GM12878 (cell line): ENCODE data around the gene ATG14. TPM values are rescaled to one million over a fixed set of nuclear protein-coding genes. Genes with fewer than 3 reads are reported as not detected.

Experiments
- ATAC-seq: fragments of 200-7000 bp; cut with Tn5 transposase; 3 replicates; pipeline ENCODE4 v1.9.1; 2020; ENCODE audit warnings: mild to moderate bottlenecking, moderate library complexity
- BruUV-seq: library from RNA; stranded (reverse); fragments of 400-500 nt; replicated peaks from 2 replicates; lab custom pipeline; 2021; lab: Mats Ljungman, UMichigan
- CTCF ChIA-PET: fragments of 300-600 bp; sonication (Branson Sonifier 250); formaldehyde crosslinking; extraction: SDS; loops from one replicate; lab custom pipeline; 2021; ENCODE audit warnings: inconsistent platforms; lab: Yijun Ruan, JAX
- POLR2A ChIA-PET: fragments of 350-600 bp; formaldehyde crosslinking; extraction: SDS; loops from one replicate; lab custom pipeline; 2021; ENCODE audit warnings: inconsistent platforms; lab: Charles Lee
- RAD21 ChIA-PET: fragments of 300-600 bp; sonication (Branson Sonifier 250); formaldehyde crosslinking; loops from one replicate; lab custom pipeline; 2023; ENCODE audit warnings: antibody characterized with exemption; ENCODE audit not compliant: unreplicated experiment; lab: Charles Lee
- SMC1A ChIA-PET: fragments of 300-600 bp; sonication (Branson Sonifier 250); formaldehyde crosslinking; loops from one replicate; lab custom pipeline; 2023; ENCODE audit not compliant: unreplicated experiment, uncharacterized antibody; lab: Charles Lee
- DNase-seq: peaks from one replicate; pipeline ENCODE4 v3.0.0-alpha.2; 2011; ENCODE audit warnings: low read depth, low spot score
- FAIRE-seq: peaks from 3 replicates; lab custom pipeline; 2011; peaks lifted over from hg19 to GRCh38; lab: Jason Lieb, UNC
- H2AFZ ChIP-seq: 2 replicates; pipeline ENCODE4 v1.6.0; 2011; ENCODE audit warnings: low read depth, low read length, control low read depth; ENCODE audit not compliant: control insufficient read depth
- H3K27ac ChIP-seq: 2 replicates; pipeline ENCODE4 v1.5.1; 2011; ENCODE audit warnings: control low read depth; ENCODE audit not compliant: control insufficient read depth, insufficient read depth
- H3K27me3 ChIP-seq, 2 experiments: replicated peaks in 1 of 2; 2 replicates each; pipeline versions ENCODE4 v1.6.0 to v1.6.1; 2011; ENCODE audit warnings: low read length in 1 of 2; ENCODE audit not compliant: control insufficient read depth in 2 of 2, insufficient read depth in 2 of 2
- H3K36me3 ChIP-seq, 2 experiments: 2 replicates each; pipeline ENCODE4 v1.5.1; 2011; ENCODE audit warnings: low read length in 1 of 2; ENCODE audit not compliant: control insufficient read depth in 2 of 2, insufficient read depth in 2 of 2
- H3K4me1 ChIP-seq: 2 replicates; pipeline ENCODE4 v1.6.1; 2011; ENCODE audit warnings: mild to moderate bottlenecking, low read length, moderate library complexity, mixed read lengths; ENCODE audit not compliant: control insufficient read depth, insufficient read depth
- H3K4me2 ChIP-seq: 2 replicates; pipeline ENCODE4 v1.6.0; 2011; ENCODE audit warnings: control low read depth; ENCODE audit not compliant: control insufficient read depth, insufficient read depth
- H3K4me3 ChIP-seq: fragments of 200-600 bp; sonication (generic); 2 replicates; pipeline ENCODE4 v1.5.1; 2016
- H3K79me2 ChIP-seq: 2 replicates; pipeline ENCODE4 v1.6.0; 2011; ENCODE audit warnings: low read length; ENCODE audit not compliant: control insufficient read depth, insufficient read depth
- H3K9ac ChIP-seq: 2 replicates; pipeline ENCODE4 v1.8.0; 2011; ENCODE audit warnings: low read length, control low read depth, mixed read lengths; ENCODE audit not compliant: control insufficient read depth, insufficient read depth
- H3K9me3 ChIP-seq: replicated peaks from 3 replicates; pipeline ENCODE4 v1.5.1; 2011; ENCODE audit warnings: mild to moderate bottlenecking, low read length; ENCODE audit not compliant: control insufficient read depth, insufficient read depth
- H4K20me1 ChIP-seq: 2 replicates; pipeline ENCODE4 v1.6.0; 2011; ENCODE audit not compliant: control insufficient read depth, insufficient read depth
- HSF1 ChIP-seq: fragments of 150-350 bp; IDR thresholded peaks from 2 replicates; pipeline ENCODE4 v1.6.1; 2014; ENCODE audit warnings: mild to moderate bottlenecking, low read depth, low read length
- WGBS: methylation state at CpG from one replicate; pipeline ENCODE4 v1.1.6; 2016; ENCODE audit warnings: low lambda C conversion rate; ENCODE audit not compliant: insufficient replicate concordance, insufficient coverage; ENCODE audit errors: missing lambda C conversion rate; 5-methylcytosine and 5-hydroxymethylcytosine counted together
- in situ Hi-C: fragments of 300-500 bp; cut with MboI; formaldehyde crosslinking; loops from 9 replicates; pipeline ENCODE4 v1.14.3; 2018; ENCODE audit warnings: mixed read lengths
- intact Hi-C: fragments of 100-400 bp; cut with micrococcal nuclease; formaldehyde crosslinking; loops from one replicate; pipeline ENCODE4 v1.14.2; 2022; ENCODE audit not compliant: unreplicated experiment
- polyA plus RNA-seq, 11 experiments: library from polyadenylated mRNA; depleted of rRNA in 4 of 11; unstranded in 6 of 11; stranded (reverse) in 5 of 11; fragments of >200 nt; fragmentation: Nextera tagmentation in 4 of 11; fragmentation: Illumina TruSeq in 1 of 11; extraction: Ambion mirVana in 4 of 11; extraction: Trizol in 1 of 11; gene quantifications; 1 replicate in 1 of 11; 2 replicates in 10 of 11; pipeline versions ENCODE4 v1.2.1 to v1.2.3, GENCODE V29; 2011 to 2016; ENCODE audit warnings: inconsistent platforms in 2 of 11, missing spikeins in 2 of 11, low read depth in 1 of 11
- total RNA-seq, 4 experiments: library from RNA; depleted of rRNA in 3 of 4; stranded (reverse); fragments of >200 nt in 3 of 4; fragmentation: Illumina TruSeq in 1 of 4; extraction: Trizol in 1 of 4; gene quantifications; 2 replicates each; pipeline versions ENCODE4 v1.2.1 to v1.2.3, GENCODE V29; 2013 to 2021
- TF ChIP-seq, protein P1 (sequence below), 3 experiments: IDR thresholded peaks in 2 of 3; conservative IDR thresholded peaks in 1 of 3; 2 replicates each; pipeline ENCODE4 v1.5.1; 2011; ENCODE audit warnings: low read depth in 3 of 3, low read length in 3 of 3, mild to moderate bottlenecking in 3 of 3, control low read depth in 2 of 3, moderate library complexity in 2 of 3, inconsistent platforms in 1 of 3, mixed read lengths in 1 of 3; ENCODE audit not compliant: control insufficient read depth in 2 of 3, insufficient read depth in 1 of 3; ENCODE audit errors: extremely low read depth in 1 of 3

Gene ATG14
- total and polyA plus RNA-seq, 10 of the 15 experiments (the other 5 are each of a cell fraction or from before 2014, with no cell fraction given), result 1.1 to 6.4 (median 5.0) TPM

DNA sequence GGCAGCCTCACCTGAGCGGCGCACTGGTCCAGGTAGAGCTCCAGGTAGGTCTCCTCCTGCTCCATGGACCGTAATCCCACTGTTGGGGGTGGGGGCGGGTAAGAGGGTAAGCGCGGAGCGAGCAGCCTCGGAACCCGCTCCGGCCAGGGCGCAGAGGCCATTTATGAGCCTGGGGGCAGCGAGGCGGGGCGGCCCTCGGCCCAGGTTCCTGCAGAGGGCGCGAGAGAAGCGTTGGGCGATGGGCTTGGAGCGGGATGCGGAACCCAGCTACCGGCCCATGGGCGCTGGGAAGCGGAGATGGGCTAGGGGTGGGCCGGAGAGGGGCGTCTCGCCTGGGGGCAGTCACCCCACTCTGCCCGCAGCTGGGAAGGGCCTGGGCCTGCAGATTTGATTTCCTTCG lies 28.8 kb upstream of the ATG14 start, which contains the start of gene TBPL2:
Gene TBPL2, minus strand, starts transcription at position 232 of the 400 bp plus-strand sequence. Its CDS starts 167 bp downstream, at position 65.
- TF ChIP-seq, protein P1, sequence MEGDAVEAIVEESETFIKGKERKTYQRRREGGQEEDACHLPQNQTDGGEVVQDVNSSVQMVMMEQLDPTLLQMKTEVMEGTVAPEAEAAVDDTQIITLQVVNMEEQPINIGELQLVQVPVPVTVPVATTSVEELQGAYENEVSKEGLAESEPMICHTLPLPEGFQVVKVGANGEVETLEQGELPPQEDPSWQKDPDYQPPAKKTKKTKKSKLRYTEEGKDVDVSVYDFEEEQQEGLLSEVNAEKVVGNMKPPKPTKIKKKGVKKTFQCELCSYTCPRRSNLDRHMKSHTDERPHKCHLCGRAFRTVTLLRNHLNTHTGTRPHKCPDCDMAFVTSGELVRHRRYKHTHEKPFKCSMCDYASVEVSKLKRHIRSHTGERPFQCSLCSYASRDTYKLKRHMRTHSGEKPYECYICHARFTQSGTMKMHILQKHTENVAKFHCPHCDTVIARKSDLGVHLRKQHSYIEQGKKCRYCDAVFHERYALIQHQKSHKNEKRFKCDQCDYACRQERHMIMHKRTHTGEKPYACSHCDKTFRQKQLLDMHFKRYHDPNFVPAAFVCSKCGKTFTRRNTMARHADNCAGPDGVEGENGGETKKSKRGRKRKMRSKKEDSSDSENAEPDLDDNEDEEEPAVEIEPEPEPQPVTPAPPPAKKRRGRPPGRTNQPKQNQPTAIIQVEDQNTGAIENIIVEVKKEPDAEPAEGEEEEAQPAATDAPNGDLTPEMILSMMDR (IDR thresholded peaks at IDR 0.05 in 2 of 3, conservative IDR thresholded peaks at IDR 0.05 in 1 of 3; ENCODE audit: control insufficient read depth in 2 of 3, extremely low read depth in 1 of 3, insufficient read depth in 1 of 3, low read depth in 3 of 3, low read length in 3 of 3), result peak in 1 of 3 experiments; percentile 12; a peak in 1 of 6 replicates
- TF ChIP-seq HSF1, result no peak
- FAIRE-seq (no peak), ATAC-seq (peak; percentile 24; the same call in 1 of the 3 replicates), DNase-seq (no peak)
- no peaks in the 10 kb centered on the region for H3K27me3 ChIP-seq
- H4K20me1 ChIP-seq, result no peaks in the 10 kb centered on the region
- in situ Hi-C loops, result no loop called here
- POLR2A ChIA-PET, result no interaction called here
- 65% methylated on average over 29 of the region's 29 CpGs for WGBS
- H2AFZ ChIP-seq, result no peak within 1 kb of the TSS
- no peak within 1 kb of the TSS for H3K27ac ChIP-seq
- H3K79me2 ChIP-seq, result no peaks in the 10 kb centered on the region
- RAD21 ChIA-PET, result interaction anchor here (1.5 kb wide), 2 partner anchors 10 to 12 kb away, joined by 3 to 4 read pairs; no protein-coding TSS in a partner anchor
- H3K4me1 ChIP-seq, result no peaks in the 10 kb centered on the region
- CTCF ChIA-PET, result interaction anchor here (1.0 to 1.6 kb wide), 2 partner anchors 9 to 1034 kb away, joined by 5 to 8 read pairs; no protein-coding TSS in a partner anchor
- H3K36me3 ChIP-seq, result no peaks in the 10 kb centered on the region
- no peak within 1 kb of the TSS for H3K4me3 ChIP-seq
- intact Hi-C loops, result loop anchor here (10.0 kb wide), 1 partner anchor 224 kb away; no protein-coding TSS in a partner anchor
- SMC1A ChIA-PET, result no interaction called here
- no peaks in the 10 kb centered on the region for H3K9me3 ChIP-seq
- no TSS peak for BruUV-seq
- no peak within 1 kb of the TSS for H3K9ac ChIP-seq
- no peak within 1 kb of the TSS for H3K4me2 ChIP-seq
